Measurements from ENCODE around the gene C20orf202. TPM values are rescaled to one million over a fixed set of nuclear protein-coding genes. Genes with fewer than 3 reads are reported as not detected.
"Not testable (repeated sequence)": the region's sequence is repeated elsewhere in the genome, so short reads cannot be mapped to it uniquely, and the experiment has no call there.

Gene C20orf202
- total and polyA plus RNA-seq, 7 donors = 0.13 TPM; not detected in 6

DNA sequence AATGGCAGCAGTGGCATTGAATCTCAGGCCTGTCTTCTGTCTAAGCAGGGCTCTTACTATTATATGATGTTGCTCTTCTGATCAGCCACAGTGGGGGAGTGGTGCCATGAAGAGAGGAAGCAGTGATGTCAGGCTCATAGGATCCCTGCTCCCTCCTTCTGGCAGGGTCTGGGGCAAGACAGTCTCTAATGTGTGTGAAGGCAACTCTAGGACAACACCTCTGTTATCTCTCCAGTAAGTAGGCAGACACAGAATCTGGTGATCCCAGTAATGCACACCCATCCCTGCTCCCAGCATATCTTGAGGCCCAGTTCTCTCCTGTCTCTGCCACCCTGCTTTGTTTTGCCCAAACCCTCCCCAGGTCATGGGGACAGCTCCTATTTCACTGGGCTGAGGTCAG is 8.8 kb downstream of the C20orf202 start:
- Histone ChIP-seq H3K4me3 (no peak overlapping the region), H3K9me3 (no peaks in the 10 kb centered on the region), H3K4me1 (peaks cover 0 to 8% (median 7%) of the 10 kb centered on the region in 4 donors), H3K36me3 (no peaks in the 10 kb centered on the region), H3K27ac (no peak overlapping the region), H3K27me3 (peaks cover 0 to 11% (median 3%) of the 10 kb centered on the region in 3 donors)
- no peak for TF ChIP-seq POLR2A (IDR thresholded peaks at IDR 0.05)
- intact Hi-C loops (cut with DNase I) = loop anchor here (5.0 to 10.0 kb wide), 2 partner anchors 257 to 395 kb away; no protein-coding TSS in a partner anchor
- no peak for DNase-seq

- H3K9me3 ChIP-seq = no peaks in the 10 kb centered on the region
- H3K36me3 ChIP-seq = no peaks in the 10 kb centered on the region
- no peak for TF ChIP-seq POLR2A (IDR thresholded peaks at IDR 0.05)
- TF ChIP-seq, protein P1, sequence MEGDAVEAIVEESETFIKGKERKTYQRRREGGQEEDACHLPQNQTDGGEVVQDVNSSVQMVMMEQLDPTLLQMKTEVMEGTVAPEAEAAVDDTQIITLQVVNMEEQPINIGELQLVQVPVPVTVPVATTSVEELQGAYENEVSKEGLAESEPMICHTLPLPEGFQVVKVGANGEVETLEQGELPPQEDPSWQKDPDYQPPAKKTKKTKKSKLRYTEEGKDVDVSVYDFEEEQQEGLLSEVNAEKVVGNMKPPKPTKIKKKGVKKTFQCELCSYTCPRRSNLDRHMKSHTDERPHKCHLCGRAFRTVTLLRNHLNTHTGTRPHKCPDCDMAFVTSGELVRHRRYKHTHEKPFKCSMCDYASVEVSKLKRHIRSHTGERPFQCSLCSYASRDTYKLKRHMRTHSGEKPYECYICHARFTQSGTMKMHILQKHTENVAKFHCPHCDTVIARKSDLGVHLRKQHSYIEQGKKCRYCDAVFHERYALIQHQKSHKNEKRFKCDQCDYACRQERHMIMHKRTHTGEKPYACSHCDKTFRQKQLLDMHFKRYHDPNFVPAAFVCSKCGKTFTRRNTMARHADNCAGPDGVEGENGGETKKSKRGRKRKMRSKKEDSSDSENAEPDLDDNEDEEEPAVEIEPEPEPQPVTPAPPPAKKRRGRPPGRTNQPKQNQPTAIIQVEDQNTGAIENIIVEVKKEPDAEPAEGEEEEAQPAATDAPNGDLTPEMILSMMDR (IDR thresholded peaks at IDR 0.05) = peak; percentile 47 to 78 (median 66)
- TF ChIP-seq POLR2AphosphoS5 (IDR thresholded peaks at IDR 0.05) = no peak
- TF ChIP-seq EP300 (IDR thresholded peaks at IDR 0.05) = no peak
- no peak overlapping the region for H3K27ac ChIP-seq
- no peak overlapping the region for H3K4me3 ChIP-seq
- 13 to 15% methylated on average over 21 of the region's 21 CpGs for WGBS, 2 donors
- peaks cover 0 to 8% (median 7%) of the 10 kb centered on the region in 4 donors for H3K4me1 ChIP-seq
- H3K27me3 ChIP-seq = peaks cover 0 to 12% (median 5%) of the 10 kb centered on the region in 3 donors
- peak; percentile 77 for DNase-seq
- intact Hi-C loops (cut with DNase I) = loop anchor here (5.0 to 10.0 kb wide), 2 partner anchors 258 to 396 kb away; no protein-coding TSS in a partner anchor
Measured at GRCh38 chr20:1212607-1213396, 9.5 kb downstream of the C20orf202 start.

GRCh38 chr20:1214838-1215261 is 11.6 kb downstream of the C20orf202 start:
- 40 to 80% methylated on average over 4 of the region's 4 CpGs for WGBS, 2 donors
- H3K36me3 ChIP-seq = no peaks in the 10 kb centered on the region
- TF ChIP-seq, protein P1 (IDR thresholded peaks at IDR 0.05) = no peak
- TF ChIP-seq POLR2AphosphoS5 (IDR thresholded peaks at IDR 0.05) (no peak), POLR2A (IDR thresholded peaks at IDR 0.05) (no peak), EP300 (IDR thresholded peaks at IDR 0.05) (no peak)
- peaks cover 0 to 12% (median 5%) of the 10 kb centered on the region in 3 donors for H3K27me3 ChIP-seq
- no peak overlapping the region for H3K27ac ChIP-seq
- H3K9me3 ChIP-seq = no peaks in the 10 kb centered on the region
- H3K4me3 ChIP-seq = no peak overlapping the region
- intact Hi-C loops (cut with DNase I) = loop anchor here (5.0 to 10.0 kb wide), 2 partner anchors 260 to 398 kb away; no protein-coding TSS in a partner anchor
- H3K4me1 ChIP-seq = peaks cover 0 to 8% (median 7%) of the 10 kb centered on the region in 4 donors
- DNase-seq = no peak

GRCh38 chr20:1215386-1216170 is 12.3 kb downstream of the C20orf202 start:
- 58 to 62% methylated on average over 11 of the region's 11 CpGs for WGBS, 2 donors
- DNase-seq = no peak
- intact Hi-C loops (cut with DNase I) = loop anchor here (10.0 kb wide), 1 partner anchor 261 kb away; no protein-coding TSS in a partner anchor
- TF ChIP-seq POLR2AphosphoS5 (IDR thresholded peaks at IDR 0.05) (no peak), EP300 (IDR thresholded peaks at IDR 0.05) (no peak), POLR2A (IDR thresholded peaks at IDR 0.05) (no peak)
- TF ChIP-seq, protein P1 (IDR thresholded peaks at IDR 0.05) = no peak
- H3K9me3 ChIP-seq = no peaks in the 10 kb centered on the region
- peaks cover 0 to 8% (median 7%) of the 10 kb centered on the region in 4 donors for H3K4me1 ChIP-seq
- H3K27ac ChIP-seq = no peak overlapping the region
- H3K4me3 ChIP-seq = no peak overlapping the region
- peaks cover 0 to 12% (median 5%) of the 10 kb centered on the region in 3 donors for H3K27me3 ChIP-seq
- no peaks in the 10 kb centered on the region for H3K36me3 ChIP-seq

DNA sequence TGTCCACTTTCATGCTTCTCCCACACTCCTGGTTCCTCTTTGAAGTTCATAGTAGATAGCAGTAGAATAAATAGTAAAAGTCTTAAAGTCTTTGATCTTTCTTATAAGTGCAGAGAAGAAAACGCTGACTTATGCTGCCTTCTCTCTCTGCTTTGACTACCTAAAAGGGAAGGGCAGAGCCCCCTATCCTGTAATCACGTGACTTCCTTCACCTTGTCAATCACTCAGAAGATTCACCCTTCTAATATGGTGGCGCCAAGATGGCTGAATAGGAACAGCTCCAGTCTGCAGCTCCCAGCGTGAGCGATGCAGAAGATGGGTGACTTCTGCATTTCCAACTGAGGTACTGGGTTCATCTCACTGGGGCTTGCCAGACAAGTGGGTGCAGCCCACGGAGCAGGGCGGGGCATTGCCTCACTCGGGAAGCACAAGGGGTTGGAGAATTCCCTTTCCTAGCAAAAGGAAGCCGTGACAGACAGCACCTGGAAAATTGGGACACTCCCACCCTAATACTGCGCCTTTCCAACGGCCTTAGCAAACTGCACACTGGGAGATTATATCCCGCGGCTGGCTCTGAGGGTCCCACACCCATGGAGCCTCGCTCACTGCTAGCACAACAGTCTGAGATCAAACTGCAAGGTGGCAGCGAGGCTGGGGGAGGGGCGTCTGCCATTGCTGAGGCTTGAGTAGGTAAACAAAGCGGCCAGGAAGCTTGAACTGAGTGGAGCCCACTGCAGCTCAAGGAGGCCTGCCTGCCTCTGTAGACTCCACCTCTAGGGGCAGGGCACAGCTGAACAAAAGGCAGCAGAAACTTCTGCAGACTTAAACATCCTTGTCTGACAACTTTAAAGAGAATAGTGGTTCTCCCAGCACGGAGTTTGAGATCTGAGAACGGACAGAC is 13.5 kb downstream of the C20orf202 start:
- not testable (repeated sequence) for H3K27ac ChIP-seq, H3K4me3 ChIP-seq, H3K36me3 ChIP-seq, H3K9me3 ChIP-seq, H3K4me1 ChIP-seq, DNase-seq
- intact Hi-C loops (cut with DNase I) = loop anchor here (10.0 kb wide), 1 partner anchor 262 kb away; no protein-coding TSS in a partner anchor
- WGBS, 2 donors = 40 to 71% methylated on average over 19 of the region's 19 CpGs
- H3K27me3 ChIP-seq = peaks cover 0 to 12% (median 5%) of the 10 kb centered on the region in 3 donors

GRCh38 chr20:1222750-1223149 is 19.5 kb downstream of the C20orf202 start:
- H3K9me3 ChIP-seq; DNase-seq; H3K36me3 ChIP-seq; H3K27ac ChIP-seq; H3K4me3 ChIP-seq; intact Hi-C loops (cut with DNase I): not testable (repeated sequence)
- H3K27me3 ChIP-seq = peaks cover 9 to 19% (median 18%) of the 10 kb centered on the region in 3 donors
- peaks cover 0 to 19% (median 14%) of the 10 kb centered on the region in 4 donors for H3K4me1 ChIP-seq
- WGBS, 2 donors = 52 to 86% methylated on average over 4 of the region's 4 CpGs

Measured in sigmoid colon (tissue), 7 donors.